AG09319 (cell line): ENCODE results near the gene R3HCC1L.

Source experiments
- DNase-seq: peaks from one replicate; pipeline ENCODE4 v3.0.0-alpha.2; 2010; ENCODE audit warnings: low read depth; ENCODE audit errors: extremely low read depth
- CTCF ChIP-seq: IDR thresholded peaks from 2 replicates; pipeline ENCODE4 v1.5.1; 2011; ENCODE audit warnings: low read depth, mild to moderate bottlenecking, inconsistent platforms, low read length, moderate library complexity

Gene R3HCC1L

DNA sequence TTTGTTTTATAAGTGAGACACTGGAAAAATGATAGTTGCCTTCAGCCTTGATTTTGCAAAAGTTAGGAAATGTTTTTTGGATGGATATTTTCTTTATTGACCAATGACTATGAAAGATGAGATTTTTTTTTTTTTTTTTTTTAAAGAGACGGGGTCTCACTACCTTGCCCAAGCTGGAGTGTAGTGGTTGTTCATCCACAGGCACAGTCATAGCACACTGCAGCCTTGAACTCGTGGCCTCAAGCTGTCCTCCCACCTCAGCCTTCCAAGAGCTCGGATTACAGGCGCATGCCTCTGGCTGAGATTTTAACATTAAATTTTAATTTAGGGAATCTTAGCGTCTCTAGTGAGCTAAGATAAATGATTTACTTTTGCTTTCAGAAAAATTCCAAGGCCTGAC is 67.3 kb downstream of the R3HCC1L start:
- DNase-seq: no peak
- no peak for TF ChIP-seq CTCF

- no peak for DNase-seq
- TF ChIP-seq CTCF: no peak
These were observed 67.9 kb downstream of the R3HCC1L start for GRCh38 chr10:98202378-98202777.

- TF ChIP-seq CTCF: no peak
- DNase-seq: no peak
These were observed 70.9 kb downstream of the R3HCC1L start for GRCh38 chr10:98205351-98205750.

- DNase-seq: no peak
- TF ChIP-seq CTCF: no peak
These were observed 74.5 kb downstream of the R3HCC1L start for GRCh38 chr10:98208925-98209324.

- no peak for DNase-seq
- no peak for TF ChIP-seq CTCF
These were observed 75.0 kb downstream of the R3HCC1L start for GRCh38 chr10:98209441-98209840.

GRCh38 chr10:98212196-98212595 is 77.7 kb downstream of the R3HCC1L start:
- no peak for DNase-seq
- TF ChIP-seq CTCF: no peak

GRCh38 chr10:98213740-98214139 is 79.3 kb downstream of the R3HCC1L start:
- TF ChIP-seq CTCF: no peak
- no peak for DNase-seq
